H1 (cell line): ENCODE measurements around the gene ARMC9. TPM values are rescaled to one million over a fixed set of nuclear protein-coding genes. Genes with fewer than 3 reads are reported as not detected.

Source experiments
- CTCF ChIA-PET: fragments of 300-600 bp; sonication (Branson Sonifier 250); formaldehyde crosslinking; loops from one replicate; lab custom pipeline; 2021; ENCODE audit not compliant: partially characterized antibody; lab: Charles Lee
- POLR2A ChIA-PET: fragments of 300-600 bp; sonication (Branson Sonifier 250); formaldehyde crosslinking; loops from one replicate; lab custom pipeline; 2021; ENCODE audit warnings: inconsistent platforms; ENCODE audit not compliant: partially characterized antibody; lab: Charles Lee
- DNase-seq, 2 experiments: peaks; one replicate each; pipeline versions ENCODE4 v3.0.0 to v3.0.0-alpha.2; 2010 to 2022; ENCODE audit warnings: low spot score in 2 of 2, low read depth in 1 of 2, mixed read lengths in 1 of 2
- FAIRE-seq: peaks from 2 replicates; lab custom pipeline; 2011; peaks lifted over from hg19 to GRCh38; lab: Jason Lieb, UNC
- H2AFZ ChIP-seq: 2 replicates; pipeline ENCODE4 v1.8.1; 2012; ENCODE audit warnings: low read length, inconsistent platforms
- H2AK5ac ChIP-seq: 2 replicates; pipeline ENCODE4 v1.6.1; 2013; ENCODE audit warnings: low read depth, low read length
- H2BK120ac ChIP-seq: replicated peaks from 2 replicates; pipeline ENCODE3; 2013; ENCODE audit warnings: low read depth, low read length, inconsistent platforms
- H2BK12ac ChIP-seq: 2 replicates; pipeline ENCODE4 v1.6.1; 2013; ENCODE audit warnings: low read depth, low read length
- H2BK15ac ChIP-seq: 2 replicates; pipeline ENCODE4 v1.6.1; 2013; ENCODE audit warnings: low read length
- H2BK20ac ChIP-seq: 2 replicates; pipeline ENCODE4 v1.6.1; 2013; ENCODE audit warnings: low read length
- H2BK5ac ChIP-seq: 2 replicates; pipeline ENCODE4 v1.6.1; 2013; ENCODE audit warnings: low read depth, low read length
- H3K14ac ChIP-seq: 2 replicates; pipeline ENCODE4 v1.6.1; 2013; ENCODE audit warnings: inconsistent platforms; ENCODE audit not compliant: insufficient read length
- H3K18ac ChIP-seq: 2 replicates; pipeline ENCODE4 v1.6.1; 2013; ENCODE audit warnings: low read length; ENCODE audit errors: extremely low read depth
- H3K23ac ChIP-seq: 2 replicates; pipeline ENCODE4 v1.6.1; 2013; ENCODE audit warnings: inconsistent platforms; ENCODE audit not compliant: insufficient read length
- H3K23me2 ChIP-seq: 2 replicates; pipeline ENCODE4 v1.6.1; 2013; ENCODE audit warnings: low read depth, low read length
- H3K27ac ChIP-seq: 2 replicates; pipeline ENCODE4 v1.6.1; 2011; ENCODE audit warnings: low read depth, low read length, inconsistent platforms
- H3K27me3 ChIP-seq, 4 experiments: replicated peaks in 1 of 4; 1 replicate in 1 of 4; 2 replicates in 3 of 4; pipeline versions ENCODE4 v1.6.1 to v1.8.1; 2011 to 2013; ENCODE audit warnings: low read length in 3 of 4, mild to moderate bottlenecking in 3 of 4, inconsistent platforms in 2 of 4, mixed read lengths in 2 of 4, moderate library complexity in 1 of 4; ENCODE audit not compliant: control insufficient read depth in 3 of 4, insufficient read depth in 3 of 4; ENCODE audit errors: extremely low read depth in 1 of 4
- H3K36me3 ChIP-seq, 4 experiments: 2 replicates each; pipeline versions ENCODE4 v1.6.1 to v1.8.1; 2011 to 2013; ENCODE audit warnings: mild to moderate bottlenecking in 4 of 4, low read length in 3 of 4, moderate library complexity in 2 of 4, control low read depth in 1 of 4, inconsistent platforms in 1 of 4; ENCODE audit not compliant: insufficient read depth in 4 of 4, control insufficient read depth in 2 of 4
- H3K4ac ChIP-seq: replicated peaks from 2 replicates; pipeline ENCODE3; 2013; ENCODE audit warnings: low read length, low read depth, mixed read lengths, inconsistent platforms; ENCODE audit not compliant: insufficient read length
- H3K4me1 ChIP-seq, 4 experiments: replicated peaks in 1 of 4; 1 replicate in 1 of 4; 2 replicates in 3 of 4; pipeline versions ENCODE4 v1.6.1 to v1.8.1; 2011 to 2013; ENCODE audit warnings: low read length in 3 of 4, inconsistent platforms in 2 of 4, mixed read lengths in 1 of 4; ENCODE audit not compliant: insufficient read depth in 4 of 4, control insufficient read depth in 3 of 4
- H3K4me2 ChIP-seq, 2 experiments: 2 replicates each; pipeline versions ENCODE4 v1.6.1 to v1.8.1; 2011 to 2013; ENCODE audit warnings: low read depth in 2 of 2, low read length in 2 of 2, control low read depth in 1 of 2, inconsistent platforms in 1 of 2, mild to moderate bottlenecking in 1 of 2; ENCODE audit not compliant: insufficient read depth in 1 of 2
- H3K4me3 ChIP-seq, 4 experiments: fragments of 200-600, 300-600 bp in 1 of 4; sonication (generic), shearing (Covaris generic), sonication (Bioruptor Twin) in 1 of 4; 2 replicates each; pipeline versions ENCODE4 v1.5.1 to v1.8.1; 2011 to 2016; ENCODE audit warnings: low read length in 4 of 4, low read depth in 3 of 4, control low read depth in 2 of 4, inconsistent platforms in 2 of 4, mild to moderate bottlenecking in 2 of 4, mixed read lengths in 1 of 4, moderate library complexity in 1 of 4; ENCODE audit not compliant: insufficient read depth in 2 of 4; ENCODE audit errors: extremely low read depth in 1 of 4
- H3K56ac ChIP-seq: replicated peaks from 2 replicates; pipeline ENCODE3; 2013; ENCODE audit warnings: low read depth, mild to moderate bottlenecking, mixed read lengths, low read length, inconsistent platforms; ENCODE audit not compliant: insufficient read length
- H3K79me1 ChIP-seq: 2 replicates; pipeline ENCODE4 v1.6.1; 2013; ENCODE audit warnings: low read depth, low read length, control low read depth
- H3K79me2 ChIP-seq, 2 experiments: 2 replicates each; pipeline versions ENCODE4 v1.6.1 to v1.8.1; 2012 to 2013; ENCODE audit warnings: low read length in 2 of 2, mild to moderate bottlenecking in 2 of 2, inconsistent platforms in 1 of 2; ENCODE audit not compliant: insufficient read depth in 2 of 2, control insufficient read depth in 1 of 2
- H3K9ac ChIP-seq, 4 experiments: replicated peaks in 1 of 4; 1 replicate in 1 of 4; 2 replicates in 3 of 4; pipeline versions ENCODE4 v1.6.1 to v1.8.1; 2011 to 2013; ENCODE audit warnings: low read depth in 3 of 4, low read length in 3 of 4, control low read depth in 2 of 4, mild to moderate bottlenecking in 2 of 4, moderate library complexity in 2 of 4, inconsistent platforms in 1 of 4; ENCODE audit errors: extremely low read depth in 1 of 4
- H3K9me3 ChIP-seq, 2 experiments: 2 replicates each; pipeline versions ENCODE4 v1.6.1 to v1.8.1; 2012 to 2013; ENCODE audit warnings: mild to moderate bottlenecking in 2 of 2, moderate library complexity in 2 of 2, control low read depth in 1 of 2, inconsistent platforms in 1 of 2, low read depth in 1 of 2, low read length in 1 of 2, mixed read lengths in 1 of 2; ENCODE audit not compliant: insufficient read depth in 2 of 2
- H4K20me1 ChIP-seq, 2 experiments: replicated peaks in 1 of 2; 2 replicates each; pipeline versions ENCODE3 to v1.8.1; 2011 to 2013; ENCODE audit warnings: inconsistent platforms in 2 of 2, low read length in 2 of 2, mild to moderate bottlenecking in 1 of 2; ENCODE audit not compliant: insufficient read depth in 2 of 2, control insufficient read depth in 1 of 2
- H4K5ac ChIP-seq: 2 replicates; pipeline ENCODE4 v1.6.1; 2013; ENCODE audit warnings: low read length, low read depth, mixed read lengths, inconsistent platforms; ENCODE audit not compliant: insufficient read length
- H4K8ac ChIP-seq: 2 replicates; pipeline ENCODE4 v1.8.0; 2013; ENCODE audit warnings: mild to moderate bottlenecking, moderate library complexity, low read length, inconsistent platforms; ENCODE audit not compliant: insufficient read depth; ENCODE audit errors: extremely low read depth
- H4K91ac ChIP-seq: replicated peaks from 2 replicates; pipeline ENCODE3; 2013; ENCODE audit warnings: low read length, mixed read lengths, inconsistent platforms; ENCODE audit not compliant: insufficient read length
- EP300 ChIP-seq, 2 experiments: IDR thresholded peaks; 1 replicate in 1 of 2; 2 replicates in 1 of 2; pipeline ENCODE4 v1.6.1; 2011 to 2012; ENCODE audit warnings: low read depth in 2 of 2, low read length in 2 of 2, mild to moderate bottlenecking in 2 of 2, borderline replicate concordance in 1 of 2, inconsistent platforms in 1 of 2, moderate library complexity in 1 of 2
- HDAC6 ChIP-seq: IDR thresholded peaks from one replicate; pipeline ENCODE4 v1.7.1; 2012; ENCODE audit warnings: low read depth, mild to moderate bottlenecking, inconsistent platforms, low read length, moderate library complexity
- NRF1 ChIP-seq: IDR thresholded peaks from 2 replicates; pipeline ENCODE4 v1.6.1; 2011; ENCODE audit warnings: mild to moderate bottlenecking, low read depth, low read length, improper control_type of control experiment
- SIX5 ChIP-seq: IDR thresholded peaks from 2 replicates; pipeline ENCODE4 v1.6.1; 2011; ENCODE audit warnings: mild to moderate bottlenecking, low read depth, low read length
- WGBS, 2 experiments: shearing (Covaris generic) in 1 of 2; methylation state at CpG; one replicate each; pipeline versions ENCODE4 v1.1.6 to v1.1.7; 2013 to 2015; ENCODE audit warnings: low lambda C conversion rate in 2 of 2, mixed read lengths in 2 of 2, inconsistent platforms in 1 of 2, low coverage in 1 of 2, missing lambda C conversion rate in 1 of 2; ENCODE audit not compliant: insufficient replicate concordance in 2 of 2, insufficient coverage in 1 of 2, insufficient read length in 1 of 2; ENCODE audit errors: extremely low coverage in 1 of 2, missing lambda C conversion rate in 1 of 2; 5-methylcytosine and 5-hydroxymethylcytosine counted together
- polyA plus RNA-seq, 7 experiments: library from polyadenylated mRNA; depleted of rRNA in 3 of 7; stranded (reverse) in 5 of 7; unstranded in 2 of 7; fragments of >200 nt in 5 of 7; fragments of 200-250 nt in 2 of 7; gene quantifications; 1 replicate in 5 of 7; 2 replicates in 1 of 7; 4 replicates in 1 of 7; pipeline versions ENCODE4 v1.2.1 to v1.2.3, GENCODE V29; 2011 to 2013; ENCODE audit warnings: missing spikeins in 2 of 7, mixed read lengths in 2 of 7
- total RNA-seq: library from RNA; stranded (reverse); fragmentation: NEBNext Ultra II Directional; extraction: Animal tissue kit (Norgen Biotek cat#: 25700); gene quantifications from 2 replicates; pipeline ENCODE4 v1.2.1, GENCODE V29; 2021

ARMC9 gene
- total and polyA plus RNA-seq, 2 of the 8 experiments (the other 6 are each of a cell fraction or from before 2014, with no cell fraction given): 23.2 to 36.1 TPM

- no peak overlapping the region for H3K23ac ChIP-seq
- H2AFZ ChIP-seq: no peak overlapping the region
- H2BK5ac ChIP-seq: no peak overlapping the region
- H3K4me3 ChIP-seq: no peak overlapping the region
- DNase-seq (no peak), FAIRE-seq (no peak)
- H2BK15ac ChIP-seq: no peak overlapping the region
- no peaks in the 10 kb centered on the region for H3K9me3 ChIP-seq
- H4K5ac ChIP-seq: no peak overlapping the region
- H3K79me2 ChIP-seq: no peaks in the 10 kb centered on the region
- ChIA-PET CTCF (interaction anchor here (1.0 to 1.3 kb wide), 2 partner anchors 75 to 214 kb away, joined by 3 read pairs; no protein-coding TSS in a partner anchor), POLR2A (no interaction called here)
- H4K8ac ChIP-seq: no peak overlapping the region
- no peaks in the 10 kb centered on the region for H3K27me3 ChIP-seq
- WGBS, 2 experiments: 88% methylated on average over 4 of the region's 4 CpGs; no CpG with 5 or more reads in 1 of the 2 experiments
- no peak overlapping the region for H3K4ac ChIP-seq
- H2AK5ac ChIP-seq: no peak overlapping the region
- no peak overlapping the region for H3K14ac ChIP-seq
- no peak overlapping the region for H3K9ac ChIP-seq
- peaks cover 0 to under 1% (median 0%) of the 10 kb centered on the region in 4 experiments; a peak in 1 of 7 replicates for H3K4me1 ChIP-seq
- H3K18ac ChIP-seq: no peak overlapping the region
- no peak overlapping the region for H2BK20ac ChIP-seq
- H3K36me3 ChIP-seq: peaks cover 10 to 59% (median 44%) of the 10 kb centered on the region in 4 experiments
- no peak overlapping the region for H4K91ac ChIP-seq
- H3K56ac ChIP-seq: no peak overlapping the region
- H3K4me2 ChIP-seq: no peak overlapping the region
- H3K27ac ChIP-seq: no peak overlapping the region
- H3K79me1 ChIP-seq: no peaks in the 10 kb centered on the region
- H2BK120ac ChIP-seq: no peak overlapping the region
- H3K23me2 ChIP-seq: no peaks in the 10 kb centered on the region
- H2BK12ac ChIP-seq: no peak overlapping the region
- no peaks in the 10 kb centered on the region for H4K20me1 ChIP-seq
- TF ChIP-seq NRF1 (no peak), HDAC6 (no peak), EP300 (IDR thresholded peaks at IDR 0.05; ENCODE audit: borderline replicate concordance in 1 of 2, low read depth in 2 of 2, low read length in 2 of 2) (no peak), SIX5 (no peak)
Measured at GRCh38 chr2:231168460-231169139, 29.8 kb upstream of the ARMC9 start.
